ENCODE results near the gene CRHBP.

- TF ChIP-seq CTCF (conservative IDR thresholded peaks at IDR 0.05 in 1 of 2, IDR thresholded peaks at IDR 0.05 in 1 of 2; ENCODE audit: low read depth in 1 of 2, low read length in 2 of 2) = no peak
- no peak for TF ChIP-seq EZH2 (IDR thresholded peaks at IDR 0.05; ENCODE audit: low read length, missing control alignments)
These were observed 6.8 kb upstream of the CRHBP start for GRCh38 chr5:76946090-76946489.
